Ureter (tissue), 1 donor: ENCODE measurements around the gene USP4. TPM values are rescaled to one million over a fixed set of nuclear protein-coding genes. Genes with fewer than 3 reads are reported as not detected.

Experiments
- DNase-seq: peaks from one replicate; pipeline ENCODE4 v3.0.0-alpha.2; 2020; ENCODE audit warnings: low spot score
- total RNA-seq: library from RNA; stranded (reverse); gene quantifications from one replicate; pipeline ENCODE4 v1.2.4, GENCODE V29; 2023
- donor health status: DM: yes; HTN: yes; CAD: no.

The USP4 gene
- total RNA-seq, 1 donor from 2014 or later: 93.3 TPM

- no peak for DNase-seq
Measured at GRCh38 chr3:49295489-49296058, 44.3 kb downstream of the USP4 start.

DNA sequence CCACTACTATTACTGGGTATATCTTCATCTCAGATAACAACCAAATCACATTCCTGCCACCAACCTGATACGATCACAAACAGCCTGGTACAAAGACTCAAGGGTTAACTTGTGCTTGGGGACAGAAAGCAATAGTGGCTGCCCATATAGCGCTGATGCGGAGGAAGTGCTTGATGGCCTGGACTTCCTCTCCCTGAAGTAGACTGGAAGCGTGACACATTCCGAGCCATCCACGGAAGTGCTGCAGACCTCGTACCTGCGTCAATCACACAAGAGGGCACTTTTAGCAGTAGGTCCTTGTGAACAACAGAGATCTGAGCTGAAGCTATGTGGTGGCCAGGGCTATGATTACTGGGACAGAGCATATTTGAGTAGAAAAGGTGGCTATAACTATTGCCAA is 45.5 kb downstream of the USP4 start:
- DNase-seq: no peak

GRCh38 chr3:49283997-49284396 is 55.9 kb downstream of the USP4 start:
- DNase-seq: no peak

DNA sequence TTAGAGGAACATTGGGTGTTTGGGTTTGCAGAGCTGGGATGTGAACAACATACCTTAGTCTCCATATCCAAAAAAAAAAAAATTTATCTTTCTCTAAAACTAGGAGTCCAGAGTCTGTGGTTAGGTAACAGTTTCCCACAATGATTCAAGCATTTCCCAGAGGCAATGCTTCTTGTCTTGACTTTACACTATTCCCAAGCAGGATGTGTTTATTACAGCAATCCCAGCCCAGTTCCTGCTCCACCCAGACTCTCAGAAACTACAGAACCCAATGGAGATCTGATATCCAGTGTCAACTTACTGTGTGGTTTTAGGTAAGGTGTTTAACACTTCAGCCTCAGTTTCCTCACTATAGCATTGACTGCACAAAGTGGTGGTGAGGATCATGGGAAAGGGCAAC is 60.5 kb downstream of the USP4 start:
- no peak for DNase-seq

DNA sequence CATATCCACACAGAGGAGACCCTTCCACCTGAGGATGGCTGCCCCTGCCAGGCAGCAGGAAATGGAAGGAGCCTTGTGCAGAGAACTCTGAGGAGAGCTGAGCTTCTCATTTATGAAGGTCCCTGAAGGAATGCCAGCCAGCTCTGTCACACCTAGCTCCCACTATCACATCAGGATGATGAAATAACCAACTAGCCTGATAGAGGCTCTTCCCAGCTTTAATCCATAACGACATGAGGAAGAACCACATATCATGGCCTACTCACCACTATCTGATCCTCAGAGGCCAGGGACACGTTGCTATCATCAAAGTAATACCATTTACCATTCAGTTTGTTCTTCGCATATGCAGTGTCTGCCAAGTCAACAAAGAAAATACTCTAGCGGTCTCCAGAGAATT is 61.3 kb downstream of the USP4 start:
- no peak for DNase-seq

DNA sequence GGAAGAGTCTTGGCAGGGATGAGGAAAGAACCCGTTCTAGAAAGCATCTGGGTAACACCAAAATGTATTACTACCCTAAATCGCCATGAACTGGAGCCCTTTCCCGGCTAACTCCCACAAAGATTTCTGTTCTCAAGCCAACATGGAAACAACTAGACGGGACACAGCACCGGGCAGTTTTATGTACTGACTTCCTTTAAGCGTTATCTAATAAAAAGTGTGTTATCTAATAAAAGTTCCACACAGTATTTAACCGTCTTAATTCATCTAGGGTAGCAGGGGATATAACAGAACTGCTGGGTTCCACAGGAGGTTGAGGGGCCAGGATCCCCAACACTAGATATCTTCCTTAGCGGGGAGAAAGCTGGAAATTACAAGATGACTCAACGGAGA is 62.5 kb downstream of the USP4 start:
- DNase-seq: no peak

- DNase-seq: peak; percentile 94
Measured at GRCh38 chr3:49276475-49277382, 63.1 kb downstream of the USP4 start, which contains the start of gene C3orf62. Gene C3orf62, minus strand, starts transcription at chr3:49277232. Its CDS starts 360 bp downstream, at chr3:49276872.

- DNase-seq: no peak
Measured at GRCh38 chr3:49273825-49274532, 65.9 kb downstream of the USP4 start.

DNA sequence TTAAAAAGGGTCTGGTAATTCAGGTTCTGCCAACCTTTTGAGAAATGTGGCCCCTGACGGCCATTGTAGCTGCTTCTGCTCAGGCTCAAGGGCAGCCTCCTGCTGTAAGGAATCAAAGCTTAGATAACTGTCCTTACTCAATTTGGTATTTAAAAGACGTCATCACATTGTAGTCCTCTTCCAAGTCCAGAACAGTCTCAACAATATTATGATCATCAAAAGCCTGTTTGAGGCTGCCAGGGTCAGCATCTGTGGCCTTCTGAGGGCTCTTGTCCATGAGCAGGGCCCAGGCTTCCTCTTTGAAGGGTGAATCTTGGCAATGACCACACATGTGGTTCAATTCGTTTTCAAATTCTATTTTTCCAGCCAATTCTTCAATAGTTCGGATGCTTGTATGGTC is 68.8 kb downstream of the USP4 start:
- no peak for DNase-seq

- DNase-seq: no peak
Measured at GRCh38 chr3:49270156-49270500, 69.7 kb downstream of the USP4 start.

GRCh38 chr3:49269443-49270155 is 70.3 kb downstream of the USP4 start:
- DNase-seq: no peak

GRCh38 chr3:49266410-49267095 is 73.3 kb downstream of the USP4 start:
- no peak for DNase-seq

GRCh38 chr3:49265661-49266386 is 74.0 kb downstream of the USP4 start:
- DNase-seq: no peak

DNA sequence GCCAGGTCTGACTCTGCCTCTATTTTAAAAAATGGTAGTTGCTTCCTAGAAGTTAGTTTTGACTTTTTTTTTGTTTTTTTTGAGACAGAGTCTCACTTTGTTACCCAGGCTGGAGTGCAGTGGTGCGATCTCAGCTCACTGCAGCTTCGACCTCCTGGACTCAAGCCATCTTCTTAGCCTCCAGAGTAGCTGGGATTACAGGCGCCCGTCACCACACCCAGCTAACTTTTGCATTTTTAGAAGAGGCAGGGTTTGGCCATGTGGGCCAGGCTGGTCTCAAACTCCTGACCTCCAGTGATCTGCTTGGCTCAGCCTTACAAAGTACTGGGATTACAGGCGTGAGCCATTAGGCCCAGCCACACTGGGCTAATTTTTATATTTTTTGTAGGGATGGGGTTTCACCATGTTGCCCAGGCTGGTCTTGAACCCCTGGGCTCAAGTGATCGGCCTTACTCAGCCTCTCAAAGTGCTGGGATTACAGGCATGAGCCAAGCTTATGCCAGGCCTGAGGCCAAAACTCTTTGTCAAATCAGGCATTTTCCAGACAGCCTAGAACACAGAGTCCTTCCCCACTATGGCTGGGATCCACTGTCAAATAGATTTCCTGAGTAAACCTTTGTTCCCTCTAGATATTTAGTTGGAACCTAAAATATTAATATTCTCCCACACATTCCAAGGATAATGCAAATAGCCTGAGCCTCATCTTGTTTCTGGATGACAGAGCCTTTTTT is 76.5 kb downstream of the USP4 start:
- no peak for DNase-seq

DNA sequence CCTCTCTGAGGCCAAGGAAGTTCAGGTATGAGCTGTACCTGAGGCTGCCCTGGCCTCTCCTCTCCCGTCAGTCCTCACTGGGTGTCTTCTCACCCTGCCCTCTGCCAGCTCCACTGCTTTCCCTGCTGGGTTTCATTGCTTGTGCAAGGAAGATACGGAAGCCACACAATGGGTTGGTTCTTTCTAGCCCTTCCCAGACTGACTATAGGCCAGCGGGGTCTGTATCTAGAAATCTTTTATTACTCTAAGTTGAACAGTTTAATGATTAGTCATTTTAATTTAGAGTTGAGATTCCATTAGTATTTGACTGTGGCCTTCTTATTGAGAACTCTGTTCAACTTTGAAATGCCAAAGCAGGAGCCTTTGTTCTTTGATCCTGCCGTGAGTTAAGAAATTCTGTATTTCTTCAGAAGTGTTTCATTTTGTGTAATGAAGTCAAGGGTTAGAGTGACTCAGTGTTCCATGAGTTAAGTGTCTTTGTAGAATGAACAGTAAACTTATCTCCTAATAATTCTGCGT is 79.0 kb downstream of the USP4 start:
- DNase-seq: no peak

- no peak for DNase-seq
Measured at GRCh38 chr3:49257187-49257586, 82.7 kb downstream of the USP4 start.

- no peak for DNase-seq
Measured at GRCh38 chr3:49255718-49256511, 83.9 kb downstream of the USP4 start.

DNA sequence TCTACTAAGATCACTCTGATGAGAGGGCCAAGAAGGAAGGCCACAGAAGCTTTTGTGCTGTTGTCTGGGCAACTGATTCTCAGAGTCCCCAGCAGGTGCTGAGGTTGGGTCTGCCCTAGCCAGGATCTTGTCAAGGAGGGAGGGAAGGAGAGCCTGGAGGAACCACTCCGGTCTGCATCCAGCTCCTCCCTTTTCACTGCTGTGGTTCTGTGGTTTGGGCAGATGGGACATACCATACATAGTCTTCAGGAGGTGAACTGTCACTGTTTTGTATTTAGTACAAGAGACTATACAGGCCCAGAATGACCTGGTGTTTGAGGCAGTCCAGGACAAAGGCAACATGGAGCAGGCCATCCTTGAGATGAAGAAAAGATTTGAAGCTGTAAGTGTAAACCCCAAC is 84.7 kb downstream of the USP4 start:
- DNase-seq: no peak

DNA sequence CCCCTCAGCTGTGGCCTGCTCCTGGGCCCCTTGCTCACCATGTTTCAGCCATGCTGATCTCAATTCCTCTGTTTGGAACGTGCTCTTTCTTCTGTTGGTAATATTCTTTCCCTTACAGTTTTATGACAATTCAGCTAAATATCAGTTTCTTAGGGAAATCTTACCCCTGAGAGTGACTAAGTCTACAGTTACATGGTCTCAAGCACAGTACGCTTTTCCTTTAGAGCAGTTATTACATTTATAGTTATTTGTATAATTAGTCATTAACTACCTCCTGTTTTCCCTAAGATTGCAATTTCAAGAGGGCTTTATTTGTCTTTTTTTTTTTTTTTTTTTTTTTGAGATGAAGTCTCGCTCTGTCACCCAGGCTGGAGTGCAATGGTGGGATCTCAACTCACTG is 86.3 kb downstream of the USP4 start:
- no peak for DNase-seq
